8988T (cell line): ENCODE data around the gene APOLD1.
"Not testable (repeated sequence)": the region's sequence is repeated elsewhere in the genome, so short reads cannot be mapped to it uniquely, and the experiment has no call there.

Experiments
- DNase-seq: peaks from one replicate; pipeline ENCODE4 v3.0.0; 2011

Gene APOLD1

GRCh38 chr12:12786706-12787601 lies 1.5 kb downstream of the APOLD1 start:
- peak; percentile 70 for DNase-seq

GRCh38 chr12:12788131-12788530 lies 2.7 kb downstream of the APOLD1 start:
- no peak for DNase-seq

- DNase-seq, result no peak
These were observed 3.4 kb downstream of the APOLD1 start for GRCh38 chr12:12788675-12789368.

GRCh38 chr12:12790956-12791355 lies 5.5 kb downstream of the APOLD1 start:
- DNase-seq, result no peak

DNA sequence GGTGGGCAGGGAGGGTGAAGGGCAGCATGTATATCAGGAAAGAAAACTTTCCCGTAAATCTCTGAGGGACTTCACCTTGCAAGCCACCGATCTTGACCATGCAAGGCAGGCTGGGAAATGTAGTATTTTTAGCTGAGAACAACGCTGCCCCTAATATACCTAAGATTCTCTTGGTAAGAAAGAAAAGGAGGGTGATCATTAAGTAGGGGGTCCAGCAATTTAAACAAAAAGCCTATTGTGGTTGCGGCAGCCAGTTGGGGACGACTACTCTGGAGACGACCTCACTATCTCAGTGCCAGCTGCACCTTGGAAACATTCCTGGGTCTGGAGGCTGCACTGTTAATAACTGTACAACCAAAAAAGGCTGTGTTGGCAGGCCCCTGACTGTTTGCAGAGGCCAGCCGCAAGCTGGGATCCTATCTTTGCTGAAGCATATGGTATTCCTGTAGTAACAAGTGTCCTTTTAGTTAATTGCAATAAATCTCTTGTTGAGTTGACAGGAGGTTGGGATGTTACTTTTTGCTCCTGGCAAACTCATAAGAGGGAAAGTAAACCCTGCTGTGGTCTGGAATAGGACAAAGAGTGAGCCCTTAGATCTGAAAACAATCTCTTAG lies 6.4 kb downstream of the APOLD1 start:
- no peak for DNase-seq

- no peak for DNase-seq
These were observed 7.0 kb downstream of the APOLD1 start for GRCh38 chr12:12792421-12792820.

DNA sequence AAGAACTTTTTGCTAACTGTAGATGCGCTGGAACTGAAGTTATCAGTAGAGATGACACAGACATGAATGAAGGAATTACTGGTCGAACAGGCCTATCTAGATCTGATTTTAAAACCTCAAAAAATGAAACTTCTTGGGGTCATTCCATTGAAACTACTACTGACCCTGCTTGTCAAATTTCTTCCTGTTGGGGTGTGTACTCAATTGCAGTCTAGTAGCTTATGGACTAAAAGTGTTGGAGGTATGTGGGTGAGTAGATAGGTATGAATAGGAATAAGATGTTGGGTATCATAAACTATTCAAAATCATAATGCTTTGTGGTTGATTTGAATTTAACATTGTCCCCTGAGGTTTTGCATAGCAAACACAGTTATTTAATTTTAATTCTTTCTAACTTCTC lies 9.2 kb downstream of the APOLD1 start:
- no peak for DNase-seq

- DNase-seq, result no peak
These were observed 10.7 kb downstream of the APOLD1 start for GRCh38 chr12:12796171-12796570.

DNA sequence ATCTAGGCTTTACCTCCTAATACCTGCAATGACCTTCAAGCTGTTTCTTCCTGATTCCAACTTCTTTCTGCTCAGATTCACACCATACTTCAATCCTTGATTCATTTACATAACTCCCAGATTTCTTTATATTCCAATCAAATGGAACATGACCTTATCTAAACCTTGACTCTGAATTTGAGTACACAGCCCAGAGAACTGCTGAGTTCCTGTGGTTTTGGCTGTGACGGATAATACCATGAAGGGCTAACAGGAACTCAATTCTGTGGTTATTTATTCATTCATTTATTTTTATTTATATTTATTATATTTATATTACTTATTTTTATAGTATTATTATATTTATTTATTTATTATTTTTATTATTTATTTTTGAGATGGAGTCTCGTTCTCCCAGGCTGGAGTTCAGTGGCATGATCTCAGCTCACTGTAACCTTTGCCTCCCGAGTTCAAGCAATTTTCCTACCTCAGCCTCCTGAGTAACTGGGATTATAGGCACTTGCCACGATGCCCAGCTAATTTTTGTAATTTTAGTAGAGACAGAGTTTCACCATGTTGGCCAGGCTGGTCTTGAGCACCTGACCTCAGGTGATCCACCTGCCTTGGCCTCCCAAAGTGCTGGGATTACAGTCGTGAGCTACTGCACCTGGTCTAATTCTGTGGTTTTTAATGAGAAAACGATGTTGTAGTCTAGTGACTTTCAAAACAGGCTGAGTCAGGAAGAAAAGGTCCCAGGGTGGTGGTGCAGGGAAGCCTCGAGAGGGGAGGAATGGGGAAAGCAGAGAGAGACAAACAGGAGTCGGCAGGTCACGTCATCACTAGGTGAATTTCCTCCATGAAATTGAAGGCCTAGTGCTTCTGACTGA lies 11.7 kb downstream of the APOLD1 start:
- no peak for DNase-seq

DNA sequence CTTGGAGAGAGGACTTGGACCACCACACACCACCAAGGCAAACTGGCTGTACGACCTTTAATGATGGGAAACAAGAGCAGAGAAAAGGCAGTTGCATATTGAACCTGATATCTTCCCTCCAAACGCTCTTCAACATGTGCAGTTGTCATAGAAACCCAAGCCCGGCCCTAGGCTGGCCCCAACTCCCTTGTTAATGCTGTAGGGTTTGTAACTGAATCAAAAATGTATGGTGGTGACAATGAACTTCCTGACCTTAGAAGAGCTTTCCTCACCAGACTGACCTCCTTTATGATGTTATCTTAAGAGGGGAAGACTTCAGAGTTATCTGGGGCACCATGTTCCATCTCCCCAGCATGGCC lies 12.3 kb downstream of the APOLD1 start:
- no peak for DNase-seq

- DNase-seq, result no peak
These were observed 13.0 kb downstream of the APOLD1 start for GRCh38 chr12:12798480-12798879.

- DNase-seq, result no peak
These were observed 13.9 kb downstream of the APOLD1 start for GRCh38 chr12:12799163-12799920.

DNA sequence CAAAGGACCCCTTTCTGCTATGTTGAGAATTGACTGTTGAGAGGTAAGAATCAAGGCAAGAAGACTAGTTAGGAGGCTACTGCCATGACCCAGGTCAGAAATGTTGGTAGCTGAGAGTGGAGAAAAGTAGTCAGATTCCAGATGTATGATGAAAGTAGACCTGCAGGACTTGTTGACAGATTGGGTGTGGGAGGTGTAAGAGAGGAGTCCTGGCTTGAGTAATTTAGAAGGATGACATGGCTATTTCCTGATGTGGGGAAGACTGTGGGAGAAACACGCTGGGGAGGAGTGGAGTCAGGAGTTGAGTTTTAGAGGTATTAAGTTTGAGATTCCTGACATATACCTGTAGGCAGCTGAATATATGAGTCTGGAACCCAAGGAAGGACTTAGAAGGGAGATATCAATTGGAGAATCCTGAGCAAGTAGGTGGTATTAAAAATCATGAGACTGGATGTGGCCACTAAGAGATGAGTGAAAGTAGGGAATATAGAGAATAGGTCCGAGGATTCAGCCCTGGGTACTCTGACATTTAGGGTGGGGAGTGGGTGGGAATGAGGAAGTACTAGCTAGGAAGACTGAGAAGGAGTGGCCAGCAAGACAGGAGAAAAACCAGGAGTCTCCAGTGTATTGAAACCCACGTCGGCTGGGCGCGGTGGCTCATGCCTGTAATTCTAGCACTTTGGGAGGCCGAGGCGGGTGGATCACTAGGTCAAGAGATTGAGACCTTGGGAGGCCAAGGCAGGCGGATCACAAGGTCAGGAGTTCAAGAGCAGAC lies 15.1 kb downstream of the APOLD1 start:
- no peak for DNase-seq

DNA sequence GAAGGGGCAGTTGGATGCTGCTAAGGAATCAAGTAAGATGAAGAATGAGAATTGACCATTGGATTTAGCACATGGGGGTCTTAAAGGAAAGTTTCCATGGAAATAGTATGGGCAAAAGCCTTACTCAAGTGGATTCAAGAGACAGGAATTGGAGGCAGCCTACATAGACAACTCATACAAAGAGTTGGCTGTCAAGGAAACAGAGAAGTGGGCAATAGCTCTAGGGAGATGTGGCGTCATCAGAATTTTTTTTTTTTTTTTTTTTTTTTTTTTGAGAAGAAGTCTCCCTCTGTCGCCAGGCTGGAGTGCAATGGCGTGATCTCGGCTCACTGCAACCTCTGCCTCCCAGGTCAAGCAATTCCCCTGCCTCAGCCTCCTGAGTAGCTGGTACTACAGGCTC lies 16.2 kb downstream of the APOLD1 start:
- not testable (repeated sequence) for DNase-seq

DNA sequence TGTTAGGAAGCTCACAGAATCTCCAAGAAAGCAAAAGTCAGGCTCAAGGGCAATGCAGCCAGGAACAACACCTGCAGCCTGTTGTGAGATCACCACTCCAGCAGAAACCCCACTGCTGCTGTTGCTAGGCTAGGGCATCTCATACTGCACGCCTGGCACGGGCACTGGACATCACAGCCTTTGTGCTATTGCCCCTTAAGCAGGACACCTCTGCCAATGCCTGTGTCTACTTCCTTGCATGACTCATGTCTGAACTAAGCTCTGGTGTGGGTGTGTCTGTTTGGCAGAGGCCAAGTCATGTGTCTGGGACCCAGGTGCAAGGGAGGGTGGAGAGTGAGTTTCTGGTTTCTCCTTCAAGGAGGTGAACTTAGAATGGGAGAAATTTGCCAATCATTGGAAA lies 17.7 kb downstream of the APOLD1 start:
- peak; percentile 61 for DNase-seq

- DNase-seq, result no peak
These were observed 18.6 kb downstream of the APOLD1 start for GRCh38 chr12:12804011-12804410.

DNA sequence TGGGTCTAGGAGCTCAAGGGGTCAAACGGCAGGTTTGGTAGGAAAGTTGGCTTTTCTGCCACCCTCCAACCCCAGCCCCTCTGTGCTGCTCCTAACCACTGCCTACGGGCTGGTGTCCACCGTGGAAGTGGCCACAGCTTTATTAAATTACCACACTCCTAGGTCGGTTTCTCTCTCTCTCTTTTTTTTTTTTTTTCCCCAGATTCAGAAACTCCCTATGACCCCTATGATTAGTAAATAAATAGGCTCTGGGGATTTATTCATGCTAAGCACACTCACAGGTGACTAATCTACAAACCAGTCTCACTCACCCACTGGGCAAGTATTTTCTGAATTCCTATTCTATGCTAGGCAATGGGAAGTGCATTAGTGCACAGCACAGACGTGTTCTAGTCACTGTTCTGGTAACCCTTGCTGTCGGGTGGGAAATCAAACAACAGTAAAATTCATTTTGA lies 19.0 kb downstream of the APOLD1 start:
- no peak for DNase-seq

DNA sequence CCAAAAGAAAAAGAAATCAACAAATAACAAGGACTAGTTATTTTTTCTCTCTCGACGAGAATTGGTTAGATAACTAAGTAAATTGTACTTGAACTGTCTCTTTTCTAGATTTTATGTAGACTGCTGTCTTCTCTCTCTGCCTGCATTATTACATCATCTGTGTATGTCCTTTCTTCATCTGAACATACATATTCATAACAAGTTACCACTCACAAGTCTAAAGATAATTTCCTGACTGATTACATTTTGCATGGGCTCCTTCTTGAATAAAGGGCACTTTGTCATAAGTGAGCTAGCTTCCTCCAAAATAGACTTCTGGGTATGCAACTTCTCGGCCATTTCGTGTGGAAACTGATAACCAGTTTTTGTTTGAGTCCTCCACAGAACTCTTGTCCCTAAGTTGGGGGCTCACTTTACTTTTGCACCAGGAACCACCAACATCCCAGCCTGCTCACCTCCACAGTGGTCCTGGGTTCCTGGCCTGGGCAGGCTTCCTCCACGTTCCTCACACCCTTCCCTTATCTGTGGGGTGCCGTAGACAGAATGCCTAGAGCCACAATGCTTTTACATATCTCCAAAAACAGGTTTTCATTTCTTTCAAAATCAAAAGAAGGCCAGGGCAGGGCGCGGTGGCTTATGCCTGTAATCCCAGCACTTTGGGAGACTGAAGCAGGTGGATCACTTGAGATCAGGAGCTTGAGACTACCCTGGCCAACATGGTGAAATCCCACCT lies 21.5 kb downstream of the APOLD1 start:
- no peak for DNase-seq

DNA sequence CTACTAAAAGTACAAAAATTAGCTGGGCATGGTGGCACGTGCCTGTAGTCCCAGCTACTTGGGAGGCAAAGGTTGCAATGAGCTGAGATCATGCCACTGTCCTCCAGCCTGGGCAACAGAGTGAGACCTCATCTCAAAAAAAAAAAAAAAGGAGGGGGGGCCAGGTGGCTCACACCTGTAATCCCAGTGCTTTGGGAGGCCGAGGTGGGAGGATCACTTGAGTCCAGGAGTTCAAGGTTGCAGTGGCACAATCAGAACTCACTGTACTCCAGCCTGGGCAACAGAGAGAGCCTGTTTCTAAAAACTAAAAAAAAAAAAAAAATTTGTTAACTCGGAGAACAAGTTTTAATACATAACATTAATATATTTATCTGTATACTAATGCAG lies 22.1 kb downstream of the APOLD1 start:
- DNase-seq, result not testable (repeated sequence)

DNA sequence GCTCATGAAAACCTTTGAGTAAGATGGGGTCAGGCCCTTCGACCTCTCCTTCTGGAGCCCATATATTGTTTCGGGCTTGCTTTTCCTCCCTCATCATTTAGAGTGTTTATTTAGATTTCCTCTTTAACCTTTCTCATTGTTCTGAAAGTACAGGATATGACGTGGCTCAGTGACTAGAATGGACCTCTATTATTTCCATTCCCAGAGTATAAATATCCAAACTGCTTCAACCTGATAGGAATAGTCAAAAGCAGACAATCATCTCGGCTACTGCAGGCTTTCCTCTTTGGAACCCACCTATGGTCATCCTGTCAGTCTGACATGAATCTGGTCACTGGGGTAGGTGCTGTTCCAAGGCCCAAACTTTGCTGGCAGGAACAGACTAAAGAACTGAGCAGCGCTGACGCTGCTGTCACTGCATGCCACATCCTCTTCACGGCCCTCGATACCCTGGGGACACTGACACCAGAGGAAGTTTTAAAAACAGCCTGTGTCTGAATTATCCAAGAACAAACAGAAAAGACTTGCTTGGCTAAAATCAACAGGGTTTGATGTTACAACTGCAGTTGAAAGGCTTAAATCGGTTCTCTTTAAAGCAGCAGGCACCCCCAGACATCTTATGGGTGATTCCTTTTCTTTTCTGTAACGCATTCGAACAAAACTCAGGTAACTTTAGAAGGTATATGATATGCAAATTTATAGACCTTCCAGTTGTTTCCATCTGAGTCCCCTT lies 22.7 kb downstream of the APOLD1 start:
- no peak for DNase-seq
